BJ (cell line): ENCODE measurements around the gene CUX1. TPM values are rescaled to one million over a fixed set of nuclear protein-coding genes. Genes with fewer than 3 reads are reported as not detected.

Experiments
- CTCF ChIA-PET: fragments of 350-600 bp; formaldehyde crosslinking; extraction: SDS; loops from one replicate; lab custom pipeline; 2021; ENCODE audit warnings: antibody characterized with exemption, inconsistent platforms; lab: Yijun Ruan, JAX
- POLR2A ChIA-PET: fragments of 300-600 bp; sonication (Branson Sonifier 250); formaldehyde crosslinking; extraction: SDS; loops from one replicate; lab custom pipeline; 2021; ENCODE audit warnings: antibody characterized with exemption; lab: Charles Lee
- DNase-seq: peaks from one replicate; pipeline ENCODE4 v3.0.0-alpha.2; 2011; ENCODE audit warnings: low read depth
- H3K27me3 ChIP-seq: 2 replicates; pipeline ENCODE4 v1.6.0; 2011; ENCODE audit warnings: low read length; ENCODE audit not compliant: control insufficient read depth, insufficient read depth
- H3K36me3 ChIP-seq: 2 replicates; pipeline ENCODE4 v1.5.1; 2011; ENCODE audit warnings: low read length; ENCODE audit not compliant: control insufficient read depth, insufficient read depth
- H3K4me3 ChIP-seq: 2 replicates; pipeline ENCODE4 v1.5.1; 2011; ENCODE audit warnings: low read depth, mild to moderate bottlenecking, control low read depth, low read length
- CTCF ChIP-seq: IDR thresholded peaks from 2 replicates; pipeline ENCODE4 v1.5.1; 2011; ENCODE audit warnings: low read depth, mild to moderate bottlenecking, control low read depth, inconsistent platforms, low read length, moderate library complexity; ENCODE audit not compliant: insufficient read depth
- polyA plus RNA-seq: library from polyadenylated mRNA; depleted of rRNA; stranded (reverse); fragments of >200 nt; gene quantifications from 2 replicates; pipeline ENCODE4 v1.2.3, GENCODE V29; 2011

The CUX1 gene
- polyA plus RNA-seq, 1 experiment: 36.5 TPM

GRCh38 chr7:101923602-101923985 is 106.2 kb downstream of the CUX1 start:
- no peak for DNase-seq
- no peak overlapping the region for H3K4me3 ChIP-seq
- H3K27me3 ChIP-seq: no peaks in the 10 kb centered on the region
- TF ChIP-seq CTCF: no peak
- H3K36me3 ChIP-seq: peaks cover 7% of the 10 kb centered on the region
- POLR2A ChIA-PET: no interaction called here
- CTCF ChIA-PET: no interaction called here

DNA sequence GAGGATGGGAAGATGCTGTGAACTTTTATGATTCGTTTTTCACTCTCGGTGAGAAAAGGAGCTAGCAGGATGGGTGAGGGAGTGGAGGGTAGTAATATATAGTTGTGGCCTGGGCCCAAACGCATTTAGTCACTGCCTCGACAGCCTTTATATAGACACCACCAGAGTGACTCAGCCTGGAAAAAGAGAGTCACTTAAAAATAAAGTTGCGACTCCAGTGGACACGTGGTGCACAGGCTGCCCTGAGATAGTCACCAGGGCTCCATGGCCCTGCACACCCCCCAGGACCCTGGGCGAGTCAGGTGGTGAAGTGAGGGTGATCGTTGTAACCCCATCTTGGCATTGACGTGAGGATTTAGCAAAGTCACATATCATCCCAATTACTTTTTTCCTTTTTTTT is 106.7 kb downstream of the CUX1 start:
- no peak for TF ChIP-seq CTCF
- Histone ChIP-seq H3K27me3 (no peaks in the 10 kb centered on the region), H3K36me3 (peaks cover 5% of the 10 kb centered on the region), H3K4me3 (no peak overlapping the region)
- POLR2A ChIA-PET: interaction anchor here (0.7 kb wide), 1 partner anchor 26 kb away, joined by 4 read pairs; no protein-coding TSS in a partner anchor
- peak; percentile 60 for DNase-seq
- CTCF ChIA-PET: no interaction called here

GRCh38 chr7:101926265-101926664 is 108.8 kb downstream of the CUX1 start:
- DNase-seq: no peak
- ChIA-PET POLR2A (no interaction called here), CTCF (no interaction called here)
- no peak for TF ChIP-seq CTCF
- Histone ChIP-seq H3K36me3 (peaks cover 3% of the 10 kb centered on the region), H3K4me3 (no peak overlapping the region), H3K27me3 (no peaks in the 10 kb centered on the region)

DNA sequence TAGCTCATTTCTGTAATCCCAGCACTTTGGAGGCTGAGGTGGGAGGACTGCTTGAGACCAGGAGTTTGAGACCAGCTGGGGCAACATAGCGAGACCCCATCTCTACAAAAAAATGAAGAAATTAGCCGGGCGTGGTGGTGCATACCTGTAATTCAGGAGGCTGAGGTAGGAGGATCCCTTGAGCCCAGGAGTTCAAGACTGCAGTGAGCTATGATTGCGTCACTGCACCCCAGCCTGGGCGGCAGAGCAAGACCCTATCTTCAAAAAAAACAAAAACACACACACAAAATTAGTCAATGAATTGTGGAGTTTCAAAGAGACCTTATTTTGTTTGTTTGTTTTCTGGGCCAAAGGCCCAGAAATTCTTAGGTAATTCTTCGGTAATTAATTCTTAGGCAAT is 110.0 kb downstream of the CUX1 start:
- no peak overlapping the region for H3K4me3 ChIP-seq
- peaks cover 3% of the 10 kb centered on the region for H3K36me3 ChIP-seq
- no peak for TF ChIP-seq CTCF
- H3K27me3 ChIP-seq: no peaks in the 10 kb centered on the region
- ChIA-PET POLR2A (no interaction called here), CTCF (interaction anchor here (0.7 kb wide), 1 partner anchor 71 kb away, joined by 3 read pairs; no protein-coding TSS in a partner anchor)
- no peak for DNase-seq

DNA sequence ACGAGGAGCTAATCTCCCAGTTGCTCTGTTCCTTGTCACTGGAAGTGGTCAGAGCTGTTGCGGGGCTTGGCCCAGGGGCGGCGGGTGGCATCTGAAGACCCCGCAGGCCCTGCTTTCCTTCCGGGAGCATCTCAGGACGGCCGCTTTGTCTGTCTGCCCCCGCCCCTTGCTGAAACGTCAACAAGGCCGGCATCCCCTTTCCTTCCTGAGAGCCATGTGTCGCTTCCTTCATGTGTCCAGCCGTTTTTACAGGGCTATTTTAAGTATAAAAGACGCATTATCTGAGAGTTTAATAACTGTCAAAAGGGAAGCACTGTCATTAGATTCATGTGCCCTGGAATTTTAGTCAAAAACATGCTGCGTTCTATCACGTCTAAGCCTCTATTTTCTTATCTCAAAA is 110.4 kb downstream of the CUX1 start:
- ChIA-PET CTCF (interaction anchor here (0.7 kb wide), 1 partner anchor 71 kb away, joined by 3 read pairs; no protein-coding TSS in a partner anchor), POLR2A (no interaction called here)
- Histone ChIP-seq H3K27me3 (no peaks in the 10 kb centered on the region), H3K36me3 (peaks cover 3% of the 10 kb centered on the region), H3K4me3 (no peak overlapping the region)
- DNase-seq: no peak
- no peak for TF ChIP-seq CTCF
